H1 (cell line): ENCODE measurements around the gene MRPL52. TPM values are rescaled to one million over a fixed set of nuclear protein-coding genes. Genes with fewer than 3 reads are reported as not detected.

ENCODE experiments used
- CTCF ChIA-PET: fragments of 300-600 bp; sonication (Branson Sonifier 250); formaldehyde crosslinking; loops from one replicate; lab custom pipeline; 2021; ENCODE audit not compliant: partially characterized antibody; lab: Charles Lee
- POLR2A ChIA-PET: fragments of 300-600 bp; sonication (Branson Sonifier 250); formaldehyde crosslinking; loops from one replicate; lab custom pipeline; 2021; ENCODE audit warnings: inconsistent platforms; ENCODE audit not compliant: partially characterized antibody; lab: Charles Lee
- DNase-seq, 2 experiments: peaks; one replicate each; pipeline versions ENCODE4 v3.0.0 to v3.0.0-alpha.2; 2010 to 2022; ENCODE audit warnings: low spot score in 2 of 2, low read depth in 1 of 2, mixed read lengths in 1 of 2
- FAIRE-seq: peaks from 2 replicates; lab custom pipeline; 2011; peaks lifted over from hg19 to GRCh38; lab: Jason Lieb, UNC
- H2AFZ ChIP-seq: 2 replicates; pipeline ENCODE4 v1.8.1; 2012; ENCODE audit warnings: low read length, inconsistent platforms
- H2AK5ac ChIP-seq: 2 replicates; pipeline ENCODE4 v1.6.1; 2013; ENCODE audit warnings: low read depth, low read length
- H2BK120ac ChIP-seq: replicated peaks from 2 replicates; pipeline ENCODE3; 2013; ENCODE audit warnings: low read depth, low read length, inconsistent platforms
- H2BK12ac ChIP-seq: 2 replicates; pipeline ENCODE4 v1.6.1; 2013; ENCODE audit warnings: low read depth, low read length
- H2BK15ac ChIP-seq: 2 replicates; pipeline ENCODE4 v1.6.1; 2013; ENCODE audit warnings: low read length
- H2BK20ac ChIP-seq: 2 replicates; pipeline ENCODE4 v1.6.1; 2013; ENCODE audit warnings: low read length
- H2BK5ac ChIP-seq: 2 replicates; pipeline ENCODE4 v1.6.1; 2013; ENCODE audit warnings: low read depth, low read length
- H3K14ac ChIP-seq: 2 replicates; pipeline ENCODE4 v1.6.1; 2013; ENCODE audit warnings: inconsistent platforms; ENCODE audit not compliant: insufficient read length
- H3K18ac ChIP-seq: 2 replicates; pipeline ENCODE4 v1.6.1; 2013; ENCODE audit warnings: low read length; ENCODE audit errors: extremely low read depth
- H3K23ac ChIP-seq: 2 replicates; pipeline ENCODE4 v1.6.1; 2013; ENCODE audit warnings: inconsistent platforms; ENCODE audit not compliant: insufficient read length
- H3K23me2 ChIP-seq: 2 replicates; pipeline ENCODE4 v1.6.1; 2013; ENCODE audit warnings: low read depth, low read length
- H3K27ac ChIP-seq: 2 replicates; pipeline ENCODE4 v1.6.1; 2011; ENCODE audit warnings: low read depth, low read length, inconsistent platforms
- H3K27me3 ChIP-seq, 4 experiments: replicated peaks in 1 of 4; 1 replicate in 1 of 4; 2 replicates in 3 of 4; pipeline versions ENCODE4 v1.6.1 to v1.8.1; 2011 to 2013; ENCODE audit warnings: low read length in 3 of 4, mild to moderate bottlenecking in 3 of 4, inconsistent platforms in 2 of 4, mixed read lengths in 2 of 4, moderate library complexity in 1 of 4; ENCODE audit not compliant: control insufficient read depth in 3 of 4, insufficient read depth in 3 of 4; ENCODE audit errors: extremely low read depth in 1 of 4
- H3K36me3 ChIP-seq, 4 experiments: 2 replicates each; pipeline versions ENCODE4 v1.6.1 to v1.8.1; 2011 to 2013; ENCODE audit warnings: mild to moderate bottlenecking in 4 of 4, low read length in 3 of 4, moderate library complexity in 2 of 4, control low read depth in 1 of 4, inconsistent platforms in 1 of 4; ENCODE audit not compliant: insufficient read depth in 4 of 4, control insufficient read depth in 2 of 4
- H3K4ac ChIP-seq: replicated peaks from 2 replicates; pipeline ENCODE3; 2013; ENCODE audit warnings: low read length, low read depth, mixed read lengths, inconsistent platforms; ENCODE audit not compliant: insufficient read length
- H3K4me1 ChIP-seq, 4 experiments: replicated peaks in 1 of 4; 1 replicate in 1 of 4; 2 replicates in 3 of 4; pipeline versions ENCODE4 v1.6.1 to v1.8.1; 2011 to 2013; ENCODE audit warnings: low read length in 3 of 4, inconsistent platforms in 2 of 4, mixed read lengths in 1 of 4; ENCODE audit not compliant: insufficient read depth in 4 of 4, control insufficient read depth in 3 of 4
- H3K4me2 ChIP-seq, 2 experiments: 2 replicates each; pipeline versions ENCODE4 v1.6.1 to v1.8.1; 2011 to 2013; ENCODE audit warnings: low read depth in 2 of 2, low read length in 2 of 2, control low read depth in 1 of 2, inconsistent platforms in 1 of 2, mild to moderate bottlenecking in 1 of 2; ENCODE audit not compliant: insufficient read depth in 1 of 2
- H3K4me3 ChIP-seq, 4 experiments: fragments of 200-600, 300-600 bp in 1 of 4; sonication (generic), shearing (Covaris generic), sonication (Bioruptor Twin) in 1 of 4; 2 replicates each; pipeline versions ENCODE4 v1.5.1 to v1.8.1; 2011 to 2016; ENCODE audit warnings: low read length in 4 of 4, low read depth in 3 of 4, control low read depth in 2 of 4, inconsistent platforms in 2 of 4, mild to moderate bottlenecking in 2 of 4, mixed read lengths in 1 of 4, moderate library complexity in 1 of 4; ENCODE audit not compliant: insufficient read depth in 2 of 4; ENCODE audit errors: extremely low read depth in 1 of 4
- H3K56ac ChIP-seq: replicated peaks from 2 replicates; pipeline ENCODE3; 2013; ENCODE audit warnings: low read depth, mild to moderate bottlenecking, mixed read lengths, low read length, inconsistent platforms; ENCODE audit not compliant: insufficient read length
- H3K79me1 ChIP-seq: 2 replicates; pipeline ENCODE4 v1.6.1; 2013; ENCODE audit warnings: low read depth, low read length, control low read depth
- H3K79me2 ChIP-seq, 2 experiments: 2 replicates each; pipeline versions ENCODE4 v1.6.1 to v1.8.1; 2012 to 2013; ENCODE audit warnings: low read length in 2 of 2, mild to moderate bottlenecking in 2 of 2, inconsistent platforms in 1 of 2; ENCODE audit not compliant: insufficient read depth in 2 of 2, control insufficient read depth in 1 of 2
- H3K9ac ChIP-seq, 4 experiments: replicated peaks in 1 of 4; 1 replicate in 1 of 4; 2 replicates in 3 of 4; pipeline versions ENCODE4 v1.6.1 to v1.8.1; 2011 to 2013; ENCODE audit warnings: low read depth in 3 of 4, low read length in 3 of 4, control low read depth in 2 of 4, mild to moderate bottlenecking in 2 of 4, moderate library complexity in 2 of 4, inconsistent platforms in 1 of 4; ENCODE audit errors: extremely low read depth in 1 of 4
- H3K9me3 ChIP-seq, 2 experiments: 2 replicates each; pipeline versions ENCODE4 v1.6.1 to v1.8.1; 2012 to 2013; ENCODE audit warnings: mild to moderate bottlenecking in 2 of 2, moderate library complexity in 2 of 2, control low read depth in 1 of 2, inconsistent platforms in 1 of 2, low read depth in 1 of 2, low read length in 1 of 2, mixed read lengths in 1 of 2; ENCODE audit not compliant: insufficient read depth in 2 of 2
- H4K20me1 ChIP-seq, 2 experiments: replicated peaks in 1 of 2; 2 replicates each; pipeline versions ENCODE3 to v1.8.1; 2011 to 2013; ENCODE audit warnings: inconsistent platforms in 2 of 2, low read length in 2 of 2, mild to moderate bottlenecking in 1 of 2; ENCODE audit not compliant: insufficient read depth in 2 of 2, control insufficient read depth in 1 of 2
- H4K5ac ChIP-seq: 2 replicates; pipeline ENCODE4 v1.6.1; 2013; ENCODE audit warnings: low read length, low read depth, mixed read lengths, inconsistent platforms; ENCODE audit not compliant: insufficient read length
- H4K8ac ChIP-seq: 2 replicates; pipeline ENCODE4 v1.8.0; 2013; ENCODE audit warnings: mild to moderate bottlenecking, moderate library complexity, low read length, inconsistent platforms; ENCODE audit not compliant: insufficient read depth; ENCODE audit errors: extremely low read depth
- H4K91ac ChIP-seq: replicated peaks from 2 replicates; pipeline ENCODE3; 2013; ENCODE audit warnings: low read length, mixed read lengths, inconsistent platforms; ENCODE audit not compliant: insufficient read length
- CHD2 ChIP-seq: IDR thresholded peaks from 2 replicates; pipeline ENCODE4 v1.6.1; 2012; ENCODE audit warnings: low read length, improper control_type of control experiment
- WGBS, 2 experiments: shearing (Covaris generic) in 1 of 2; methylation state at CpG; one replicate each; pipeline versions ENCODE4 v1.1.6 to v1.1.7; 2013 to 2015; ENCODE audit warnings: low lambda C conversion rate in 2 of 2, mixed read lengths in 2 of 2, inconsistent platforms in 1 of 2, low coverage in 1 of 2, missing lambda C conversion rate in 1 of 2; ENCODE audit not compliant: insufficient replicate concordance in 2 of 2, insufficient coverage in 1 of 2, insufficient read length in 1 of 2; ENCODE audit errors: extremely low coverage in 1 of 2, missing lambda C conversion rate in 1 of 2; 5-methylcytosine and 5-hydroxymethylcytosine counted together
- polyA plus RNA-seq, 7 experiments: library from polyadenylated mRNA; depleted of rRNA in 3 of 7; stranded (reverse) in 5 of 7; unstranded in 2 of 7; fragments of >200 nt in 5 of 7; fragments of 200-250 nt in 2 of 7; gene quantifications; 1 replicate in 5 of 7; 2 replicates in 1 of 7; 4 replicates in 1 of 7; pipeline versions ENCODE4 v1.2.1 to v1.2.3, GENCODE V29; 2011 to 2013; ENCODE audit warnings: missing spikeins in 2 of 7, mixed read lengths in 2 of 7
- total RNA-seq: library from RNA; stranded (reverse); fragmentation: NEBNext Ultra II Directional; extraction: Animal tissue kit (Norgen Biotek cat#: 25700); gene quantifications from 2 replicates; pipeline ENCODE4 v1.2.1, GENCODE V29; 2021

The MRPL52 gene
- total and polyA plus RNA-seq, 2 of the 8 experiments (the other 6 are each of a cell fraction or from before 2014, with no cell fraction given): 70.5 to 176 TPM

DNA sequence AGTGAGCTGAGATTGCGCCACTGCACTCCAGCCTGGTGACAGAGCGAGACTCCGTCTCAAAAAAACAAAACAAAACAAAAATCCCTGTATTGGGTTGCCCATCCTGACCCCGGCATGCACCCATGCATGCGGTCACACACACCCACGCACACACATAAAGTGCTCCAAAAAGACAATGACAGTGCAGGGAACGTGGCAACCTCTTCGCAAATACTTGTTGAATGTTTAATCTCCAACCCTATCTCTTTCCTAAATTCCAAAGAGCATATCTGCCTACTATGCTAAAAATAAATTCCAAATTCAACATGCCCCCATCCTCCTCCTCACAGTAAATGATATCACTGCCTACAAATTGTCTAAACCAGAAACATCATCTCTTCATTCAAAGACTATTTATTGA lies 28.0 kb upstream of the MRPL52 start:
- no peak overlapping the region for H3K14ac ChIP-seq
- H3K79me2 ChIP-seq: no peaks in the 10 kb centered on the region
- no peaks in the 10 kb centered on the region for H3K27me3 ChIP-seq
- no peak overlapping the region for H4K5ac ChIP-seq
- H3K23ac ChIP-seq: no peak overlapping the region
- H2BK5ac ChIP-seq: no peak overlapping the region
- no peaks in the 10 kb centered on the region for H3K36me3 ChIP-seq
- no peak overlapping the region for H3K4me2 ChIP-seq
- H3K9ac ChIP-seq: no peak overlapping the region
- H2BK120ac ChIP-seq: no peak overlapping the region
- no peak overlapping the region for H2BK12ac ChIP-seq
- WGBS, 2 experiments: 77% methylated on average over 8 of the region's 8 CpGs; no CpG with 5 or more reads in 1 of the 2 experiments
- no peak for TF ChIP-seq CHD2
- no peak overlapping the region for H2BK15ac ChIP-seq
- no peak overlapping the region for H3K56ac ChIP-seq
- no peak overlapping the region for H4K91ac ChIP-seq
- H4K8ac ChIP-seq: no peak overlapping the region
- no peaks in the 10 kb centered on the region for H3K79me1 ChIP-seq
- H3K23me2 ChIP-seq: no peaks in the 10 kb centered on the region
- H2AK5ac ChIP-seq: no peak overlapping the region
- no peaks in the 10 kb centered on the region for H3K9me3 ChIP-seq
- H3K4ac ChIP-seq: no peak overlapping the region
- peaks cover 2 to 6% (median 4%) of the 10 kb centered on the region in 4 experiments; a peak in 5 of 7 replicates for H3K4me1 ChIP-seq
- H3K18ac ChIP-seq: no peak overlapping the region
- CTCF ChIA-PET: interaction anchor here (1.0 to 53.1 kb wide), 6 partner anchors 11 to 231 kb away, joined by 3 to 1562 read pairs (median 4); partner anchors contain the start of genes LRP10, MMP14 and REM2
- DNase-seq (no peak), FAIRE-seq (no peak)
- POLR2A ChIA-PET: interaction anchor here (1.7 kb wide), 1 partner anchor 36 kb away, joined by 4 read pairs; the partner anchor contains the start of gene OXA1L
- H4K20me1 ChIP-seq: no peaks in the 10 kb centered on the region
- no peak overlapping the region for H3K27ac ChIP-seq
- H3K4me3 ChIP-seq: no peak overlapping the region
- no peak overlapping the region for H2BK20ac ChIP-seq
- no peak overlapping the region for H2AFZ ChIP-seq
